ENCODE data around the gene CCDC149.

Gene CCDC149

DNA sequence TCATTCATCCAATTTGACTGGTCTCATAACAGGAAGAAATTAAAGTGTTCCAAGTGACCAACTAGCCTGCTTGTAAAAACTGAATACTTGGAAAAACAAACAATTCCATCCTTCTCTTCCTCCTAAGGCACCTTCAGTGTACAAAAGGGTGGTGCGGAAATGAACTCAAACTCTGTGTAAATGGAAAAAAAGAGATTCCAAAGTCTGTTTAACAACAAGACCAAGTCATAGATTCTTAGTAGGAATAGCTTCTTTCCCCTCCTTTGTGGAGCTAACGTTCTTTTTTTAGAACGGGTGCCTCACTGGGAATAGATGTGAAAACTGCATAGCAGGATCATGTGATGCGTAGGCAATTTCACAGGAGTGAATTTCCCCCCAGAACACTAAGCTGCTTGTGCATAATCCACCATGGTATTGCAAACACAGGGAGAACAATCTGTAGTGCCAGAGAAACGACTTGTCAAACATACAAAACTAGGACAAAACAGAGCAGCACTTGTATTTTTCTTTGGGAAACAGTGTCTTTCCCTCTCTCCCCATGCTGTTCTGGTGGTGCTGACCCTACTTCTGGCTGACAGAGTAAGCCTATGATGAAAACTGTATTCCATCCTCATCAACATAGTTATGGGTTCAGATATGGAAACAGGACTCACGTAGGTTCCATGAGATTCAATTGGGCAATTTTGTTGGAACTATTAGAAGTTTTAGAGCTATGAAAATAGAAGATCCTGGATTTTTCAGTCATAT lies 130.7 kb downstream of the CCDC149 start:
- TF ChIP-seq, protein P1, sequence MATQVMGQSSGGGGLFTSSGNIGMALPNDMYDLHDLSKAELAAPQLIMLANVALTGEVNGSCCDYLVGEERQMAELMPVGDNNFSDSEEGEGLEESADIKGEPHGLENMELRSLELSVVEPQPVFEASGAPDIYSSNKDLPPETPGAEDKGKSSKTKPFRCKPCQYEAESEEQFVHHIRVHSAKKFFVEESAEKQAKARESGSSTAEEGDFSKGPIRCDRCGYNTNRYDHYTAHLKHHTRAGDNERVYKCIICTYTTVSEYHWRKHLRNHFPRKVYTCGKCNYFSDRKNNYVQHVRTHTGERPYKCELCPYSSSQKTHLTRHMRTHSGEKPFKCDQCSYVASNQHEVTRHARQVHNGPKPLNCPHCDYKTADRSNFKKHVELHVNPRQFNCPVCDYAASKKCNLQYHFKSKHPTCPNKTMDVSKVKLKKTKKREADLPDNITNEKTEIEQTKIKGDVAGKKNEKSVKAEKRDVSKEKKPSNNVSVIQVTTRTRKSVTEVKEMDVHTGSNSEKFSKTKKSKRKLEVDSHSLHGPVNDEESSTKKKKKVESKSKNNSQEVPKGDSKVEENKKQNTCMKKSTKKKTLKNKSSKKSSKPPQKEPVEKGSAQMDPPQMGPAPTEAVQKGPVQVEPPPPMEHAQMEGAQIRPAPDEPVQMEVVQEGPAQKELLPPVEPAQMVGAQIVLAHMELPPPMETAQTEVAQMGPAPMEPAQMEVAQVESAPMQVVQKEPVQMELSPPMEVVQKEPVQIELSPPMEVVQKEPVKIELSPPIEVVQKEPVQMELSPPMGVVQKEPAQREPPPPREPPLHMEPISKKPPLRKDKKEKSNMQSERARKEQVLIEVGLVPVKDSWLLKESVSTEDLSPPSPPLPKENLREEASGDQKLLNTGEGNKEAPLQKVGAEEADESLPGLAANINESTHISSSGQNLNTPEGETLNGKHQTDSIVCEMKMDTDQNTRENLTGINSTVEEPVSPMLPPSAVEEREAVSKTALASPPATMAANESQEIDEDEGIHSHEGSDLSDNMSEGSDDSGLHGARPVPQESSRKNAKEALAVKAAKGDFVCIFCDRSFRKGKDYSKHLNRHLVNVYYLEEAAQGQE (IDR thresholded peaks at IDR 0.05; ENCODE audit: insufficient read depth in 1 of 2, low read depth in 2 of 2, low read length in 2 of 2), result no peak
- TF ChIP-seq SIN3A (IDR thresholded peaks at IDR 0.05; ENCODE audit: borderline replicate concordance, insufficient read depth, low read length), result 0 out of 2 replicates have a peak, but pooled peaks have one; percentile 59
- TF ChIP-seq POLR2AphosphoS5 (IDR thresholded peaks at IDR 0.05; ENCODE audit: low read depth, low read length), result no peak
- no peak for TF ChIP-seq FOXP2 (optimal IDR thresholded peaks at IDR 0.05; ENCODE audit: borderline replicate concordance, extremely low read depth, extremely low read length, insufficient read depth)
- TF ChIP-seq TAF1 (IDR thresholded peaks at IDR 0.05; ENCODE audit: borderline replicate concordance, insufficient read depth, low read length), result no peak

DNA sequence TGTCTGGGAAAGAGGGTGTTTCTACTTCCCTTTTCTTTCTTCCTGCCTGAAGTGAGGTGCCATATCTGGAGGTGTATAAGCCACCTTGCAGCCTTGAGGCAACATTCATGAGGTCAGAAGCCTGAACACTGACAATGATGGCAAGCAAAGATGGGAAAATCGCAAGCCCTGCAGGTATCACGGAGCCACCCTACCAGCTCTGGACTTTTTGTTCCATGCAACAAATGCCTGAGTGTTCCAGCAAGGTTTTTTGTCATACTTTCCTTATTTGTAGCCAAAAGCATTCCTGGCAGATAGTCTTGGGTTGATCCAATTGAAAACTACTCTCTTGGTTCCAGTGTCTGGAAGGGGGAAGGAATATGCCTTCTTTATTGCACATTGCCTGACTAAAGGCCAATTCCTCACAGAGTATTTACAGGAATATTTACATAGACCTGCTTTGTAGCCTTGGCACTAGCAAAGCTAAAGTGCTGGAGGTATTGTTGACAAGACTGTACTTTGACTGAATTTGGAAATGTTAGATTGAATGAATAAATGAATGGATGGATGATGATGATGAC lies 131.8 kb downstream of the CCDC149 start:
- TF ChIP-seq FOXP2 (optimal IDR thresholded peaks at IDR 0.05; ENCODE audit: borderline replicate concordance, extremely low read depth, extremely low read length, insufficient read depth), result no peak
- TF ChIP-seq POLR2AphosphoS5 (IDR thresholded peaks at IDR 0.05; ENCODE audit: low read depth, low read length), result no peak
- no peak for TF ChIP-seq TAF1 (IDR thresholded peaks at IDR 0.05; ENCODE audit: borderline replicate concordance, insufficient read depth, low read length)
- no peak for TF ChIP-seq SIN3A (IDR thresholded peaks at IDR 0.05; ENCODE audit: borderline replicate concordance, insufficient read depth, low read length)
- TF ChIP-seq, protein P1 (IDR thresholded peaks at IDR 0.05; ENCODE audit: insufficient read depth in 1 of 2, low read depth in 2 of 2, low read length in 2 of 2), result no peak

DNA sequence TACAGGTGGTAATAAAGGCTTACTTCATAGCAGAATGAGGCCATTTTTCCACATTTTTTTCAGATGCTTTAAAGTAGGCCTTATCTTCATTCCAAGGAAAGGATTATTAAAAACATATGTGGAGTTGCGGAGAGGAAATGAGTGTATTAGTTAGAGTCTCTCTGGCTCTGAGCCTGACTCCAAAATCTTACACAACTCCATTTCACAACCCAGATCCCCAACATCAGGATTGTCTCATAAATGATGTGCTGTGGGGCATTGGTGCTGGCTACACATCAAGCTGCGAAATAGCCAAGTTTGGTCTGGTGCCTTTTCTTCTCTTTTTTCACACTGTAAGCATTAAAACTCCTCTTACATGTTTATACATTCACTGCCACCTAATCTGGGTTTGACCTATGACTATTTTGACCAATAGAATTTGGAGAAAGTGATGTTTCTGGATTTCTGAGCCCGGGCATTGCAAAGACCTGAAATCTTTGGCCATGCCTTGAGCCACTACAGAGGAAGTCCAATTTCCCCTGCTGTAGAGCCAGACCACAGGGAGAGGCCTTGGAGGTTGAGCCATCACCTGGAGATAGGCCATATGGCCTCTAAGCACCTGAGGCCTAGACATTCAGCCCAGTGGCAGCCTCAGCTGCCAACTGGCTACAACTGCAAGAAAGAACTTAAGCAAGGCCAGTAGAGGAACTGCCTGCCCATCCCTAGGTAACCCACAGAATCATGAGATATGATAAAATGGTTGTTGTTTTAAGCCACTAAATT lies 134.2 kb downstream of the CCDC149 start:
- TF ChIP-seq, protein P1 (IDR thresholded peaks at IDR 0.05; ENCODE audit: insufficient read depth in 1 of 2, low read depth in 2 of 2, low read length in 2 of 2), result 0 out of 4 replicates have a peak, but pooled peaks of 1 of the 2 experiments have one; percentile 36
- no peak for TF ChIP-seq POLR2AphosphoS5 (IDR thresholded peaks at IDR 0.05; ENCODE audit: low read depth, low read length)
- TF ChIP-seq FOXP2 (optimal IDR thresholded peaks at IDR 0.05; ENCODE audit: borderline replicate concordance, extremely low read depth, extremely low read length, insufficient read depth), result no peak
- TF ChIP-seq TAF1 (IDR thresholded peaks at IDR 0.05; ENCODE audit: borderline replicate concordance, insufficient read depth, low read length), result no peak
- TF ChIP-seq SIN3A (IDR thresholded peaks at IDR 0.05; ENCODE audit: borderline replicate concordance, insufficient read depth, low read length), result peak; percentile 51; the same call in 1 of the 2 replicates

DNA sequence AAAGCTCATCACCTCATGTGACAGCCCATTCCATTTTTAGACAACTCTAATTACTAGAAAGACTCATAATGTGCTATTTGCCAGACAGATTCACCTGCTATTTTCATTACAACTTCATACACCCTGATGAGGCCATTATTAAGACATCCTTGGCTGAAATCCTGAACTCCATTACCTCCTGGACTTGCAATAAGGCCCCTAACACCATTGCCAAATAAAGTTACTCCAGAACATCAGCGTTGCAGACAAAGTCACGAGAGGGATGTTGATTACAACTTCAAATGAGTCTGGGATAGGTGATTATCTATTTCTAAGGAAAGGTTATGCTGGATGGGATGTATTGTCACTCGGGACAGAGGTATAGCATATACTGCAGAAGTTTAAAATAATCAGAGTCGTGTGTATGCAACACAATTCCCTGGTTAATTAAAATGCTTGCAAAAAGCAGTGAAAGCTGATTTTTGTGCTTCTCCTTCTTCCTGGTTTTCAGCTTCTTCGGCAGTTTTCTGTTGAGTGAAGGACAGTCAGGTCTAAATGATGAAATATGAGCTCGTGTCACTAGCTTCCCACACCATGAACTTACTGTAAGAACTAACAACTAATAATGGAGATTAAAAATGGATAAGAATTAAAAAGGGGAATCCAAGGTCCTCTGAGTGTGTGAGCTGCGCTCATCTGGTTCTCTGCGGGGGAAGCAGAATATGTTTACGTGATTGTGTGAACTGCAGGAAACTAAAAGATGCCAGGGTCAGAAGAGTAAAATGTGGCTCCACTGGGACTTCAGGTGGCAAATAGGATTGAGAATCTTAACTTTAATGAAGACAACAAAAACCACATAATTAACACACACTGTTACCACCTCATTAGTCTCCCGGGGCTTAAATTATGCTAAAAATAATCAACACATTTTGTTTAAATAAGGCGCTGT lies 135.0 kb downstream of the CCDC149 start:
- TF ChIP-seq SIN3A (IDR thresholded peaks at IDR 0.05; ENCODE audit: borderline replicate concordance, insufficient read depth, low read length), result no peak
- no peak for TF ChIP-seq TAF1 (IDR thresholded peaks at IDR 0.05; ENCODE audit: borderline replicate concordance, insufficient read depth, low read length)
- no peak for TF ChIP-seq POLR2AphosphoS5 (IDR thresholded peaks at IDR 0.05; ENCODE audit: low read depth, low read length)
- TF ChIP-seq, protein P1 (IDR thresholded peaks at IDR 0.05; ENCODE audit: insufficient read depth in 1 of 2, low read depth in 2 of 2, low read length in 2 of 2), result no peak
- no peak for TF ChIP-seq FOXP2 (optimal IDR thresholded peaks at IDR 0.05; ENCODE audit: borderline replicate concordance, extremely low read depth, extremely low read length, insufficient read depth)
